Nephron progenitor cell (in vitro differentiated cells): ENCODE data around the gene OR6S1.
"Not testable (repeated sequence)": the region's sequence is repeated elsewhere in the genome, so short reads cannot be mapped to it uniquely, and the experiment has no call there.

Source experiments
- DNase-seq: peaks from one replicate; pipeline ENCODE4 v3.0.0; 2021
- H3K27ac Mint-ChIP-seq: 2 replicates; pipeline ENCODE4 v1.8.0; 2021; ENCODE audit warnings: mild to moderate bottlenecking, moderate library complexity, mixed read lengths
- H3K27me3 Mint-ChIP-seq: 2 replicates; pipeline ENCODE4 v1.8.0; 2021; ENCODE audit warnings: mild to moderate bottlenecking, low read depth, mixed read lengths; ENCODE audit not compliant: poor library complexity
- H3K36me3 Mint-ChIP-seq: 2 replicates; pipeline ENCODE4 v1.8.0; 2021; ENCODE audit warnings: low read depth, mixed read lengths
- H3K4me1 Mint-ChIP-seq: 2 replicates; pipeline ENCODE4 v1.8.0; 2021; ENCODE audit warnings: mixed read lengths
- H3K4me3 Mint-ChIP-seq: 2 replicates; pipeline ENCODE4 v1.8.0; 2021; ENCODE audit warnings: mild to moderate bottlenecking, moderate library complexity, mixed read lengths
- H3K9me3 Mint-ChIP-seq: 2 replicates; pipeline ENCODE4 v1.8.0; 2021; ENCODE audit warnings: mild to moderate bottlenecking, moderate library complexity, mixed read lengths
- CTCF ChIP-seq: fragments of 200-600 bp; sonication (generic); IDR thresholded peaks from 2 replicates; pipeline ENCODE4 v1.5.0; 2021; ENCODE audit warnings: antibody characterized with exemption

Gene OR6S1

DNA sequence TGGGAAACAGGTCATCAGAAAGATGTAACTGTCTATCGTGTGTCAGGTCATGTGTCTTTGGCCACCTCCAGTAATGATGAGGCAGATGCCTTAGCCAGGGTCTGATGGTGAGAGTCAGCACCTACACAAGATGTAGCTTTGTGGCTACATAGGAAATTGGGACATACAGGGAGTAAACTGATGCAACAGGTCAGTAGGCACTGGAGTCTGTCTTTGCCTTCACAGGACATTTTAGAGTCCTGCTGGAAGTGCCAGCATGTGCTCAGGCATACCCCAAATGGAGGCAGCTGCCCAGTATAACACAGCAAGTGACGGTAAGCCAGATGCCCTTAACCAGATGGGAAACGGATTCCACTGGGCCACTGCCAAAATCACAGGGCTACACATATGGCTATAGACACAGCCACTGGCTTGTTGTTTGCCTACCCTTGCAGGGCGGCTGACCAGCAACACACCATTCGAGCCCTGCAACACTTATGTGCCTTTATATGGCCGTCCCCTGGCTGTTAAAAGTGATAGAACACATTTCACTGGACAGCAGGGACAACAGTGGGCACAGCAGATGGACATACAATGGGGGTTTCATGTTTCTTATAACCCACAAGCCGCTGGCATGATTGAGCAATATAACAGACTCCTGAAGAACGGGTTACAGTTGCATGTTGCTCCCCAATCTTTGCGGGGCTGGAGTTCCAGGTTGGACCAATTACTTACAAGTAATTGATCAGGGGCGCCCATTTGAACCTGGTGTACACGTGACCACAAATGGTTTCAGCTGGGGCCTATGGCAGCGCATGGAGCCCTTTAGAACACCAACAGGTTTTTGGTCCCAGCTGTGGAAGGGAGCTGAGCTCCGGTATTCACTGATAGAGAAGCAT lies 37.4 kb downstream of the OR6S1 start:
- TF ChIP-seq CTCF = no peak
- Mint-ChIP-seq H3K9me3 (no peaks in the 10 kb centered on the region), H3K27me3 (peaks cover 9% of the 10 kb centered on the region), H3K4me3 (no peak overlapping the region), H3K36me3 (no peaks in the 10 kb centered on the region), H3K4me1 (no peaks in the 10 kb centered on the region), H3K27ac (no peak overlapping the region)
- no peak for DNase-seq

- no peak overlapping the region for H3K4me3 Mint-ChIP-seq
Measured at GRCh38 chr14:20602583-20602982, 38.9 kb downstream of the OR6S1 start.

GRCh38 chr14:20601522-20601921 lies 40.0 kb downstream of the OR6S1 start:
- Mint-ChIP-seq H3K27me3 (peaks cover 4% of the 10 kb centered on the region), H3K4me1 (no peaks in the 10 kb centered on the region), H3K27ac (no peak overlapping the region), H3K4me3 (no peak overlapping the region), H3K9me3 (no peaks in the 10 kb centered on the region), H3K36me3 (no peaks in the 10 kb centered on the region)
- no peak for DNase-seq
- TF ChIP-seq CTCF = no peak

More at GRCh38 chr14:20602583-20602982, 38.9 kb downstream of the OR6S1 start:
- no peak for TF ChIP-seq CTCF
- Mint-ChIP-seq H3K27me3 (peaks cover 9% of the 10 kb centered on the region), H3K4me1 (no peaks in the 10 kb centered on the region), H3K9me3 (no peaks in the 10 kb centered on the region), H3K27ac (no peak overlapping the region), H3K36me3 (no peaks in the 10 kb centered on the region)
- DNase-seq = no peak

DNA sequence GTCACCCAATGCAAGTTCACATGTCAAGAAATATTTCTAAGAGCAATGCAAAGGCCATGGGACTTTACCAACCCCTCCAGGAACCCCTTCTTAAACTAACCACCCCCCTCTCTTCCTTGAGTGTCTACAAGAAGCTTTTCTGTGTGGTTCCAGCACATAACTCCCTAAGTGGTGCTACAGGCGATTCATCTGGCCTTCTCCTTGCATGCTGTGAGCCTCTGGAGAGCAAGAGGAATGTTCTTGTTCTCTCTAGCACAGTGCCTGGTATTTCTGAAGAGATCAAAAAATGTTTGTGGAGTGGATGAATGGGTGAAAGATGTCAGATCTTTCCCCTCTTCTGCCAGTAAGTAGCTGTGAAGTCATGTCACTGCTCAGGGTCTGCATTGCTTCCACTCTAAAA lies 44.4 kb downstream of the OR6S1 start:
- no peak for TF ChIP-seq CTCF
- H3K9me3 Mint-ChIP-seq = no peaks in the 10 kb centered on the region
- no peaks in the 10 kb centered on the region for H3K4me1 Mint-ChIP-seq
- no peaks in the 10 kb centered on the region for H3K27me3 Mint-ChIP-seq
- H3K27ac Mint-ChIP-seq = no peak overlapping the region
- no peaks in the 10 kb centered on the region for H3K36me3 Mint-ChIP-seq
- DNase-seq = no peak
- no peak overlapping the region for H3K4me3 Mint-ChIP-seq

GRCh38 chr14:20595726-20596125 lies 45.8 kb downstream of the OR6S1 start:
- H3K27ac Mint-ChIP-seq, H3K9me3 Mint-ChIP-seq, H3K27me3 Mint-ChIP-seq, H3K4me1 Mint-ChIP-seq, DNase-seq, H3K36me3 Mint-ChIP-seq, H3K4me3 Mint-ChIP-seq: not testable (repeated sequence)

- Mint-ChIP-seq H3K27ac (no peak overlapping the region), H3K4me1 (no peaks in the 10 kb centered on the region), H3K36me3 (no peaks in the 10 kb centered on the region), H3K9me3 (no peaks in the 10 kb centered on the region), H3K4me3 (no peak overlapping the region), H3K27me3 (peaks cover 2% of the 10 kb centered on the region)
- no peak for DNase-seq
- no peak for TF ChIP-seq CTCF
Measured at GRCh38 chr14:20592574-20592973, 48.9 kb downstream of the OR6S1 start.
